ENCODE measurements around the gene NVL. TPM values are rescaled to one million over a fixed set of nuclear protein-coding genes. Genes with fewer than 3 reads are reported as not detected.

The NVL gene
- total RNA-seq, 1 donor, result 22.9 TPM

DNA sequence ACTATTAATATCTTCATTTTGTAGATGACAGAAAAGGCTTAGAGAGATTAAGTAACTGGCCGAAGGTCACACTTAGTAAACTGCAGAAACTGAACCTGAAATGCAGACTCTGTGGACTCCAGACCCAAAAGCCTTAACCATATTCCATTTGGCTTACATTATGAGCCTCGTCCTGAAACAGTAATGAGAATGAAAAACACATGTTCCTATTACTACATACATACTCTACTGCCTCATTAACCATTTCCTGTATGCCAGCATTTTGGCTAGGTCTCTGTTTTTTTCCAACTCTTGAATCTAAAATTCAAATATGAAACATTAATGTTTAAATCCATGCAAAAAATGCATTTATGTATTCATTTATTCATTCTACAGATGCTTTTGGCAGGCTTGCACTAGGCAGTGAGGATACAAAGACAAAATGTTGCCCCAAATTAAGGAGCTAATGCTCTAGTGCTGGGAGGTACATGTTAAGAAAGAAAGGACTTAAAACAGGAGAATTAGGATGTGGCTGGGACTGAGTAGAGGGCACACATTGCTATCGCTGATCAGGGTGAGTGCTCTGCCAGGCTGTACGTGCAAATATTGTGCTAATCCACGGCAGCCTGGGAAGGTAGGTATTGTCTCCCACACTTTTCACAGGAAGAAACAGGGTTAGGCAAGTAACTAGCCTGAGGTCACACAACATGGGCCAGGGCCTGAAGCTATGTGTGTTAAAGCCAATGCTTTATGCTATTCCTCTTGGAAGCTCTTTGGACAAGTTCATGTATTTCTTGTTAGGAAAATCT, 133.0 kb downstream of the NVL start:
- DNase-seq (ENCODE audit: low read depth), result peak; percentile 55
- TF ChIP-seq, protein P1, sequence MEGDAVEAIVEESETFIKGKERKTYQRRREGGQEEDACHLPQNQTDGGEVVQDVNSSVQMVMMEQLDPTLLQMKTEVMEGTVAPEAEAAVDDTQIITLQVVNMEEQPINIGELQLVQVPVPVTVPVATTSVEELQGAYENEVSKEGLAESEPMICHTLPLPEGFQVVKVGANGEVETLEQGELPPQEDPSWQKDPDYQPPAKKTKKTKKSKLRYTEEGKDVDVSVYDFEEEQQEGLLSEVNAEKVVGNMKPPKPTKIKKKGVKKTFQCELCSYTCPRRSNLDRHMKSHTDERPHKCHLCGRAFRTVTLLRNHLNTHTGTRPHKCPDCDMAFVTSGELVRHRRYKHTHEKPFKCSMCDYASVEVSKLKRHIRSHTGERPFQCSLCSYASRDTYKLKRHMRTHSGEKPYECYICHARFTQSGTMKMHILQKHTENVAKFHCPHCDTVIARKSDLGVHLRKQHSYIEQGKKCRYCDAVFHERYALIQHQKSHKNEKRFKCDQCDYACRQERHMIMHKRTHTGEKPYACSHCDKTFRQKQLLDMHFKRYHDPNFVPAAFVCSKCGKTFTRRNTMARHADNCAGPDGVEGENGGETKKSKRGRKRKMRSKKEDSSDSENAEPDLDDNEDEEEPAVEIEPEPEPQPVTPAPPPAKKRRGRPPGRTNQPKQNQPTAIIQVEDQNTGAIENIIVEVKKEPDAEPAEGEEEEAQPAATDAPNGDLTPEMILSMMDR (IDR thresholded peaks at IDR 0.05; ENCODE audit: insufficient read depth, low read depth, low read length), result no peak

DNA sequence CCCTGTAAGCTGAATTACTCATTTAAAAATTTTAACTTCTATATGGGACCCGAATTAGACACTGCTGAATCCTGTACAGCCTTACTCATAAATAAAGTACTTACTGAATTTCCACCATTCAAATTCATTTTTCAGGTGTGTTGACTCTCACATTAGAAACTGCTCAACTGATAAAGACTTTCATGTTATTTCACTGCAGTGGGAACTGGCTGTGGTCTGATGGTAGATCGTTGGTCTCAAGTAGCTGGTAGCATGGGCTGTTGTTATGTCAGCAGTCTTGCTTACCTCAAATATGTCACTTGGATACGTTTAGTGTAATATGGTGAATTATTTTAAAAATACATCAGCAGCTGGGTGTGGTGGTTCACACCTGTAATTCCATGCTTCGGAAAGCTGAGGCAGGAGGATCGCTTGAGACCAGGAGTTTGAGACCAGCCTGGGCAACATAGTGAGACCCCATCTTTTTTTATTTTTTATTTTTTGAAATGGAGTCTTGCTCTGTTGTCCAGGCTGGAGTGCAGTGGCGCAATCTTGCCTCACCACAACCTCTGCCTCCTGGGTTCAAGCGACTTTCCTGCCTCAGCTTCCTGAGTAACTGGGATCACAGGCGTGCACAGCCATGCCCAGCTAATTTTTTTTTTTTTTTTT, 136.5 kb downstream of the NVL start:
- no peak overlapping the region for H3K4me3 ChIP-seq (ENCODE audit: low read depth, low read length)
- TF ChIP-seq, protein P1 (IDR thresholded peaks at IDR 0.05; ENCODE audit: insufficient read depth, low read depth, low read length), result no peak
- no peak for DNase-seq (ENCODE audit: low read depth)

More for the DNA sequence above, 133.0 kb downstream of the NVL start:
- H3K4me3 ChIP-seq (ENCODE audit: low read depth, low read length), result no peak overlapping the region

DNA sequence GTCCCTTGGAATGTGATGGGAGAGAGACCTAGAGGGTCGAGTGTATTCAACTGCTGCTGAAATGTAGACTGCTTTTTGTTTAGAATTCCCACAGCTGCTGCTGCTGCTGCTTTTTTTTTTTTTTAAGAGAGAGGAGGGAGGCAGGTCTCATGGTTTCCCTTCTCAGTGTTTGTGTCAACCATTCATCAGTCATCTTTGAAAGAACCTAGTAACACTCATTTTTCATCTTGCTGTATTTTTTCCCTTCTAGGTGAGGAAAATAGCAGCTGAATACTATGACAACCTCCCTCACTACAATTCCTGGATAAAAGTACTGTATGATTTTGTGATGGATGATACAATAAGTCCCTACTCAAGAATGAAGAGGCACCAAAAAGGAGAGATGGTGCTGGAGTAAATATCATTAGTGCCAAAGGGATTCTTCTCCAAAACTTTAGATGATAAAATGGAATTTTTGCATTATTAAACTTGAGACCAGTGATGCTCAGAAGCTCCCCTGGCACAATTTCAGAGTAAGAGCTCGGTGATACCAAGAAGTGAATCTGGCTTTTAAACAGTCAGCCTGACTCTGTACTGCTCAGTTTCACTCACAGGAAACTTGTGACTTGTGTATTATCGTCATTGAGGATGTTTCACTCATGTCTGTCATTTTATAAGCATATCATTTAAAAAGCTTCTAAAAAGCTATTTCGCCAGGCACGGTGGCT, 137.7 kb downstream of the NVL start:
- TF ChIP-seq, protein P1 (IDR thresholded peaks at IDR 0.05; ENCODE audit: insufficient read depth, low read depth, low read length), result no peak

DNA sequence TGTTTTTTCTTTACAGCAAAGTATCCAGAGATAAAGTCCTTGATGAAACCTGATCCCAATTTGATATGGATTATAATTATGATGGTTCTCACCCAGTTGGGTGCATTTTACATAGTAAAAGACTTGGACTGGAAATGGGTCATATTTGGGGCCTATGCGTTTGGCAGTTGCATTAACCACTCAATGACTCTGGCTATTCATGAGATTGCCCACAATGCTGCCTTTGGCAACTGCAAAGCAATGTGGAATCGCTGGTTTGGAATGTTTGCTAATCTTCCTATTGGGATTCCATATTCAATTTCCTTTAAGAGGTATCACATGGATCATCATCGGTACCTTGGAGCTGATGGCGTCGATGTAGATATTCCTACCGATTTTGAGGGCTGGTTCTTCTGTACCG, 140.4 kb downstream of the NVL start:
- no peak for DNase-seq (ENCODE audit: low read depth)
- TF ChIP-seq, protein P1 (IDR thresholded peaks at IDR 0.05; ENCODE audit: insufficient read depth, low read depth, low read length), result no peak
- no peak overlapping the region for H3K4me3 ChIP-seq (ENCODE audit: low read depth, low read length)

More for the DNA sequence above, 137.7 kb downstream of the NVL start:
- no peak for DNase-seq (ENCODE audit: low read depth)
- H3K4me3 ChIP-seq (ENCODE audit: low read depth, low read length), result no peak overlapping the region

DNA sequence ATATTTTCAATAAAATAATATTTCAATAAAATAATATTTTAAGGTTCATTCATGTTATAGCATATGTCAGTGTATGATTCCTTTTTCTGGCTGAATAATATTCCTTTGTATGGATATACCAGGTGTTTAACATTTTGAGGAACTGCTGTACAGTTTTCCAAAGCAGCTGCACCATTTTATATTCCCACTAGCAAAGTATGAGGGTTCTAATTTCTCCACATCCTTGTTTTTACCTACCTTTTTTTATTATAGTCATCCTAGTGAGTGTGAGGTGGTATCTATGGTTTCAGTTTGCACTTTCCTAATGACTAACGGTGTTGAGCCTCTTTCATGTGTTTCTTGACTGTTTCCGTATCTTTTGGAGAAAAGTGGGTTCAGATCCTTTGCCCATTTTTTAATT, 141.7 kb downstream of the NVL start:
- TF ChIP-seq, protein P1 (IDR thresholded peaks at IDR 0.05; ENCODE audit: insufficient read depth, low read depth, low read length), result no peak
- H3K4me3 ChIP-seq (ENCODE audit: low read depth, low read length), result no peak overlapping the region
- no peak for DNase-seq (ENCODE audit: low read depth)

DNA sequence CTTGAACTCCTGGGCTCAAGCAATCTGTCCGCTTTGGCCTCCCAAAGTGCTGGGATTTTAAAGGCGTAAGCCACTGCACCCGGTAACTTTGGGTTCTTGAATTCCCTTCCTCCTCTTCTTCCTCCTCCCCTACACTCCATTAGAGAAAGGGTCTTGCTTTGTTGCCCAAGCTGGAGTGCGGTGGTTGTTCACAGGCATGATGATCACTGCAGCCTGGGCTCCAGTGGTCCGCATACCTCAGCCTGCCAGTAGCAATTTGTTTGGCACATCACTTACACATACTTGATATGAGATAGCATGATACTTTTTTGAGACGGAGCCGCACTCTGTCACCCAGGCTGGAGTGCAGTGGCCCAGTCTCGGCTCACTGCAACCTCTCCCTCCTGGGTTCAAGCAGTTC, 144.8 kb downstream of the NVL start:
- TF ChIP-seq, protein P1 (IDR thresholded peaks at IDR 0.05; ENCODE audit: insufficient read depth, low read depth, low read length), result no peak
- DNase-seq (ENCODE audit: low read depth), result no peak
- no peak overlapping the region for H3K4me3 ChIP-seq (ENCODE audit: low read depth, low read length)
